K562 (cell line): ENCODE data around the gene NR0B2.

ENCODE experiments used
- EP300 ChIP-seq: IDR thresholded peaks from 2 replicates; pipeline ENCODE4 v1.6.1; 2012; ENCODE audit warnings: low read length, improper control_type of control experiment
- TCF3 ChIP-seq: sonication (generic); formaldehyde crosslinking; IDR thresholded peaks from 2 replicates; pipeline ENCODE4 v1.4.0; 2020; ENCODE audit warnings: mild to moderate bottlenecking, missing genetic modification reagents

- TF ChIP-seq TCF3 (CRISPR knock-in tag) = no peak
- no peak for TF ChIP-seq EP300
These were observed 36.1 kb upstream of the NR0B2 start for GRCh38 chr1:26949926-26950319.
